ENCODE measurements around the gene ACOT7.

Gene ACOT7

DNA sequence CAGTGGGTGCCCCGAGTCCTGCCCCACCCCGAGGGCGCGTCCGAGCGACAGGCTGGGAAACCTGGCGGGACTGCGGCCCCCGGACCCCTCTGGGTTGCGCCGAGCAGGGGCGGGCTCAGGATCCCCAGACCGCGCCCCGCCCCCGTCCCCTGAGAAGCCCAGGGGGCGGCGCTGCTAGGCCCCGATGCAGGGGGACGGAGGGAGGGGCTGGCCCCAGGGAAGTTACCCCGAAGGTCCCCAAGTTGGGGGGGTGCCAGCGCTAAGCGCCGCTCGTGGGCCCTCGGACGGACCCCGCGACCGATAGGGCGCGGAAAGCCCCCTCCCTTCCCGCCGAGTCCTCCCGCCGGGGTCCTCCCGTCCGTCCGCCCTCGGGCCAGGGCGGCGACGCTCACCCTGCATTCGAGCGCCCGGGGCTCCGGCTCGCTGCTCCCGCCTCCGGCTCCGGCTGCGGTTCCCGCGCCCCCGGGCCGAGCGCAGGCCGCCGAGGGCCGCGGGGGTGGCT lies 133.1 kb downstream of the ACOT7 start:
- no peak overlapping the region for H3K4ac ChIP-seq (ENCODE audit: low read length)
- H3K9me3 ChIP-seq (replicated peaks in 1 of 2; ENCODE audit: control insufficient read depth in 2 of 2, insufficient read depth in 1 of 2, low read depth in 1 of 2, low read length in 2 of 2), result no peaks in the 10 kb centered on the region
- H2BK15ac ChIP-seq (ENCODE audit: low read length), result peak overlapping the region; percentile 49
- H3K4me3 ChIP-seq (ENCODE audit: low read length in 2 of 2), result peak overlapping the region; percentile 60 to 92
- no CpG with 5 or more reads among the region's 61 CpGs for WGBS, 2 donors (ENCODE audit: extremely low coverage in 2 of 2, insufficient read length in 2 of 2, insufficient replicate concordance in 1 of 2)
- no peak for DNase-seq (ENCODE audit: low spot score)
- H3K14ac ChIP-seq (ENCODE audit: low read length), result no peak overlapping the region
- H3K27ac ChIP-seq (replicated peaks; ENCODE audit: low read length), result peak overlapping the region; percentile 27
- H3K27me3 ChIP-seq (ENCODE audit: control insufficient read depth in 3 of 3, insufficient read depth in 3 of 3, low read depth in 1 of 3, low read length in 3 of 3), result no peaks in the 10 kb centered on the region
- no peak overlapping the region for H2BK12ac ChIP-seq (ENCODE audit: low read length)
- H3K9ac ChIP-seq (ENCODE audit: low read depth, low read length, poor library complexity), result peak overlapping the region; percentile 86
- H2AK5ac ChIP-seq (ENCODE audit: low read depth, low read length), result no peak overlapping the region
- H3K18ac ChIP-seq (ENCODE audit: low read length), result peak overlapping the region; percentile 91
- H2BK5ac ChIP-seq (ENCODE audit: low read length), result no peak overlapping the region
- H3K36me3 ChIP-seq (replicated peaks in 1 of 2; ENCODE audit: control insufficient read depth in 2 of 2, insufficient read depth in 2 of 2, low read length in 2 of 2), result peaks cover 4 to 6% of the 10 kb centered on the region in 2 donors
- no peak overlapping the region for H4K91ac ChIP-seq (ENCODE audit: low read depth, low read length, poor library complexity)
- H2AFZ ChIP-seq (ENCODE audit: low read length), result peak overlapping the region; percentile 86
- peaks cover 10 to 28% of the 10 kb centered on the region in 2 donors for H3K4me1 ChIP-seq (ENCODE audit: control insufficient read depth in 2 of 2, insufficient read depth in 1 of 2, low read depth in 1 of 2, low read length in 2 of 2)
- H3K4me2 ChIP-seq (ENCODE audit: insufficient read depth, low read length, poor library complexity, severe bottlenecking), result peak overlapping the region; percentile 83
- H3K23ac ChIP-seq (ENCODE audit: low read depth, low read length, poor library complexity), result no peak overlapping the region
- peaks cover 11% of the 10 kb centered on the region for H3K79me1 ChIP-seq (ENCODE audit: low read depth, low read length)
- H4K8ac ChIP-seq (ENCODE audit: low read depth, low read length), result no peak overlapping the region
- H2BK120ac ChIP-seq (ENCODE audit: low read depth, low read length), result no peak overlapping the region

DNA sequence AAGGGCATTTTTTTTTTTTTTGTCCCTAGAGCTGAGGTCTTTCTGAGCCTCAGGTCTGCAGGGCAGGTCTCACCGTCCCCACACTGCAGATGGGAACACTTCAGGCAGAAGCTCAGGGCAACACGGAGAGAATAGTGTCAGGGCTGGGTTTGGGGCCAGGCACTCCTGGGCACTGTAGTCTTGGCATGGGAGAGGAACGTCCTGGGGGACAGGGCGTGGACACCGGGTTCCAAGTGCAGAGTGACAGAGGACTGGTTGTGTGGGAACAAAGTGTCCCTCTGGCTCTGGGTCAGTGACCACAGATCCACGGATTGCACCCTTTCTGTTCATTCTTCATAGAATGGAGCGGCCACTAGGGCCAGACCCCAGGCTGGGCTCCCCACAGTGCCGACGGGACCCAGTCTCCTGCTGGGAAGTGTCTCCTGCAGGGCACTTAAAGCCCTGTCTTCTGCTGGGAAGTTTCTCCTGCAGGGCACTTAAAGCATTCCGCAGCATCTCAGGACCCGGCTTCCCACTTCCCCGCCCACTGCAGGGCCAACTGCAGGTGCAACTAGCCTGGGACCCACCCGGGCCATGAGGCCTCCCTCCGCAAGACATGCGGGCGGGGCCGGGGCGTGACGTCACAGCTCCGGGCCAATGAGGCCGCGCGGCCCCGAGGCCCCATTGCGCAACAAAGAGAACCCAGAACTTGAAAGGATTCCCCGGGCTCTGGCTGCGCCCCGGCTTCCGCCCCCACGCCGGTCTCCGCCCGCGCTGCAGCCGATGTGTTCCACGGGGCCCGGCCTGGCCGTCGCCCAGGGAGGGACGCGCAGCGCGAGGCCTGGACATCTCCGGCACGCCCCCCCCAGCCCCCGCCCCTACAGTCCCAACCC lies 133.8 kb downstream of the ACOT7 start:
- H3K4me2 ChIP-seq (ENCODE audit: insufficient read depth, low read length, poor library complexity, severe bottlenecking), result peak overlapping the region; percentile 83
- H3K4ac ChIP-seq (ENCODE audit: low read length), result no peak overlapping the region
- peak overlapping the region; percentile 49 for H2BK15ac ChIP-seq (ENCODE audit: low read length)
- no peak overlapping the region for H4K8ac ChIP-seq (ENCODE audit: low read depth, low read length)
- peaks cover 10 to 24% of the 10 kb centered on the region in 2 donors for H3K4me1 ChIP-seq (ENCODE audit: control insufficient read depth in 2 of 2, insufficient read depth in 1 of 2, low read depth in 1 of 2, low read length in 2 of 2)
- H3K9ac ChIP-seq (ENCODE audit: low read depth, low read length, poor library complexity), result no peak overlapping the region
- H3K14ac ChIP-seq (ENCODE audit: low read length), result peak overlapping the region; percentile 9
- H3K23ac ChIP-seq (ENCODE audit: low read depth, low read length, poor library complexity), result no peak overlapping the region
- H3K18ac ChIP-seq (ENCODE audit: low read length), result peak overlapping the region; percentile 91
- DNase-seq (ENCODE audit: low spot score), result no peak
- no CpG with 5 or more reads among the region's 46 CpGs for WGBS, 2 donors (ENCODE audit: extremely low coverage in 2 of 2, insufficient read length in 2 of 2, insufficient replicate concordance in 1 of 2)
- H3K4me3 ChIP-seq (ENCODE audit: low read length in 2 of 2), result peak overlapping the region; percentile 60 to 92
- peak overlapping the region; percentile 24 for H2BK5ac ChIP-seq (ENCODE audit: low read length)
- peak overlapping the region; percentile 86 for H2AFZ ChIP-seq (ENCODE audit: low read length)
- H4K91ac ChIP-seq (ENCODE audit: low read depth, low read length, poor library complexity), result no peak overlapping the region
- no peaks in the 10 kb centered on the region for H3K27me3 ChIP-seq (ENCODE audit: control insufficient read depth in 3 of 3, insufficient read depth in 3 of 3, low read depth in 1 of 3, low read length in 3 of 3)
- H3K27ac ChIP-seq (replicated peaks; ENCODE audit: low read length), result no peak overlapping the region
- no peak overlapping the region for H2BK120ac ChIP-seq (ENCODE audit: low read depth, low read length)
- H3K79me1 ChIP-seq (ENCODE audit: low read depth, low read length), result peaks cover 9% of the 10 kb centered on the region
- no peaks in the 10 kb centered on the region for H3K9me3 ChIP-seq (replicated peaks in 1 of 2; ENCODE audit: control insufficient read depth in 2 of 2, insufficient read depth in 1 of 2, low read depth in 1 of 2, low read length in 2 of 2)
- peaks cover 6 to 7% of the 10 kb centered on the region in 2 donors for H3K36me3 ChIP-seq (replicated peaks in 1 of 2; ENCODE audit: control insufficient read depth in 2 of 2, insufficient read depth in 2 of 2, low read length in 2 of 2)
- H2BK12ac ChIP-seq (ENCODE audit: low read length), result peak overlapping the region; percentile 4
- peak overlapping the region; percentile 89 for H2AK5ac ChIP-seq (ENCODE audit: low read depth, low read length)

DNA sequence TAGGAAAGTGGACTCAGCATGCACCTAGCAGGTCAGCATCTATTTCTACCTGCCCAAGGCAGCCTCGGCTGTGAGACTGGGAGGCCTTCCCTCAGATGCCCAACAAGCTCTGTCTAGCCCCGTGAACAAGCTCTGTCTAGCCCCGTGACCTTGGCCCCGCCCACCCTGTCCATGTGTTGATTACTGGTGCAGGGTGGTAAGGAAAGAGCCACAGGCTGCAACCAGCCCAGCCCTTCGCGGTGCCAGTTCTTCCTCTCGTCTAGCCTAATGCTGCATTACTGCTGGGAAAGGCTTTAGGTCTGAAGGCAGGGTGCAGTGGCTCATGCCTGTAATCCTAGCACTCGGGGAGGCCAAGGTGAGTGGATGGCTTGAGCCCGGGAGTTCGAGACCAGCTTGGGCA lies 134.9 kb downstream of the ACOT7 start:
- Histone ChIP-seq H3K4me2 (ENCODE audit: insufficient read depth, low read length, poor library complexity, severe bottlenecking) (no peak overlapping the region), H3K36me3 (replicated peaks in 1 of 2; ENCODE audit: control insufficient read depth in 2 of 2, insufficient read depth in 2 of 2, low read length in 2 of 2) (peaks cover 10 to 11% of the 10 kb centered on the region in 2 donors), H3K4ac (ENCODE audit: low read length) (no peak overlapping the region), H3K79me1 (ENCODE audit: low read depth, low read length) (peaks cover 9% of the 10 kb centered on the region), H3K9ac (ENCODE audit: low read depth, low read length, poor library complexity) (no peak overlapping the region), H2BK5ac (ENCODE audit: low read length) (no peak overlapping the region), H2BK120ac (ENCODE audit: low read depth, low read length) (no peak overlapping the region), H3K4me3 (ENCODE audit: low read length in 2 of 2) (no peak overlapping the region), H2AFZ (ENCODE audit: low read length) (no peak overlapping the region), H3K27me3 (ENCODE audit: control insufficient read depth in 3 of 3, insufficient read depth in 3 of 3, low read depth in 1 of 3, low read length in 3 of 3) (no peaks in the 10 kb centered on the region), H2BK12ac (ENCODE audit: low read length) (no peak overlapping the region), H3K18ac (ENCODE audit: low read length) (no peak overlapping the region), H2BK15ac (ENCODE audit: low read length) (no peak overlapping the region), H3K14ac (ENCODE audit: low read length) (no peak overlapping the region), H3K23ac (ENCODE audit: low read depth, low read length, poor library complexity) (no peak overlapping the region), H3K4me1 (ENCODE audit: control insufficient read depth in 2 of 2, insufficient read depth in 1 of 2, low read depth in 1 of 2, low read length in 2 of 2) (peaks cover 10 to 18% of the 10 kb centered on the region in 2 donors), H2AK5ac (ENCODE audit: low read depth, low read length) (no peak overlapping the region), H3K27ac (replicated peaks; ENCODE audit: low read length) (no peak overlapping the region), H3K9me3 (replicated peaks in 1 of 2; ENCODE audit: control insufficient read depth in 2 of 2, insufficient read depth in 1 of 2, low read depth in 1 of 2, low read length in 2 of 2) (no peaks in the 10 kb centered on the region), H4K91ac (ENCODE audit: low read depth, low read length, poor library complexity) (no peak overlapping the region), H4K8ac (ENCODE audit: low read depth, low read length) (no peak overlapping the region)
- no peak for DNase-seq (ENCODE audit: low spot score)
- no CpG with 5 or more reads among the region's 10 CpGs for WGBS, 2 donors (ENCODE audit: extremely low coverage in 2 of 2, insufficient read length in 2 of 2, insufficient replicate concordance in 1 of 2)

DNA sequence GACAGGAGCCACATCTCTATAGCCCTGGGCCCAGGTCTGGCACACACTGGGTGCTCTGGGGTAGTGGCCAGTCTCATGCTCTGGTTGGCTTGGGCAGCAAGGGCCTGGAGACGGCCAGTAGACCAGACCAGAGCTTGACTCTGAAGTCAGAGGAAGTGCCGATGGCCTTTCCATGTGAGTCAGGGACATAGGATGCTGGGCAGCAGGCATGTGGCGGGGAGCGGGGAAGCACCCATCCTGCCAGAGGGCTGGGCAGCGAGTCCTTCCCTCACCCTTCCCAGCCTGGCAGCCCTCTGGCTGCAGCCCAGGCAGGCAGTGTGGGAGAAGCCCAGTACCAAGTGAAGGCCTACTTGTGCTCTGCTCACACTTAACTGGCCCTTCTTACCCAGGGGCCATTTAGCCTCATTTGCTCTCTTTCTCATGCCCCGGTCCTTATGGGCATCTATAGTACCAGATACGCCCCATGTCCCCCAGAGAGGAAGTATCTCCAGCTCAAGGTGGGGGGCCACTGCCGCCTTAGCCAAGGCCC lies 136.0 kb downstream of the ACOT7 start:
- no peak overlapping the region for H4K91ac ChIP-seq (ENCODE audit: low read depth, low read length, poor library complexity)
- no peak overlapping the region for H2BK12ac ChIP-seq (ENCODE audit: low read length)
- H4K8ac ChIP-seq (ENCODE audit: low read depth, low read length), result no peak overlapping the region
- H3K18ac ChIP-seq (ENCODE audit: low read length), result no peak overlapping the region
- H2BK15ac ChIP-seq (ENCODE audit: low read length), result no peak overlapping the region
- WGBS, 2 donors (ENCODE audit: extremely low coverage in 2 of 2, insufficient read length in 2 of 2, insufficient replicate concordance in 1 of 2), result no CpG with 5 or more reads among the region's 8 CpGs
- H2AFZ ChIP-seq (ENCODE audit: low read length), result no peak overlapping the region
- no peak overlapping the region for H3K4me3 ChIP-seq (ENCODE audit: low read length in 2 of 2)
- no peak overlapping the region for H3K4ac ChIP-seq (ENCODE audit: low read length)
- H3K14ac ChIP-seq (ENCODE audit: low read length), result peak overlapping the region; percentile 10
- no peak overlapping the region for H3K9ac ChIP-seq (ENCODE audit: low read depth, low read length, poor library complexity)
- H2BK5ac ChIP-seq (ENCODE audit: low read length), result no peak overlapping the region
- no peak overlapping the region for H3K23ac ChIP-seq (ENCODE audit: low read depth, low read length, poor library complexity)
- no peak for DNase-seq (ENCODE audit: low spot score)
- peaks cover 9% of the 10 kb centered on the region for H3K79me1 ChIP-seq (ENCODE audit: low read depth, low read length)
- no peak overlapping the region for H3K27ac ChIP-seq (replicated peaks; ENCODE audit: low read length)
- H3K27me3 ChIP-seq (ENCODE audit: control insufficient read depth in 3 of 3, insufficient read depth in 3 of 3, low read depth in 1 of 3, low read length in 3 of 3), result no peaks in the 10 kb centered on the region
- no peak overlapping the region for H2AK5ac ChIP-seq (ENCODE audit: low read depth, low read length)
- H2BK120ac ChIP-seq (ENCODE audit: low read depth, low read length), result no peak overlapping the region
- peaks cover 10 to 12% of the 10 kb centered on the region in 2 donors for H3K4me1 ChIP-seq (ENCODE audit: control insufficient read depth in 2 of 2, insufficient read depth in 1 of 2, low read depth in 1 of 2, low read length in 2 of 2)
- H3K9me3 ChIP-seq (replicated peaks in 1 of 2; ENCODE audit: control insufficient read depth in 2 of 2, insufficient read depth in 1 of 2, low read depth in 1 of 2, low read length in 2 of 2), result no peaks in the 10 kb centered on the region
- peaks cover 12 to 19% of the 10 kb centered on the region in 2 donors for H3K36me3 ChIP-seq (replicated peaks in 1 of 2; ENCODE audit: control insufficient read depth in 2 of 2, insufficient read depth in 2 of 2, low read length in 2 of 2)
- no peak overlapping the region for H3K4me2 ChIP-seq (ENCODE audit: insufficient read depth, low read length, poor library complexity, severe bottlenecking)

All from neuronal stem cell (in vitro differentiated cells).